Natural killer cell treated with Interleukin-12 subunit alpha and Interleukin-12 subunit beta and Interleukin-15 and Interleukin-18, amount 100 ng/mL, for 72 hours (primary cell): ENCODE data around the gene ZNF649. TPM values are rescaled to one million over a fixed set of nuclear protein-coding genes. Genes with fewer than 3 reads are reported as not detected.

Experiments used
- ATAC-seq, 2 donors: fragments of 150-1000 bp; cut with Tn5 transposase in 1 of 2; sonication (Bioruptor Pico), chemical (Tn5 transposase) in 1 of 2; 2 replicates each; pipeline ENCODE4 v1.10.0; 2021
- DNase-seq: peaks from one replicate; pipeline ENCODE4 v3.0.0; 2022; ENCODE audit warnings: low spot score
- H3K27ac Mint-ChIP-seq, 2 donors: 1 replicate in 1 of 2; 2 replicates in 1 of 2; pipeline ENCODE4 v1.8.0; 2022; ENCODE audit warnings: mixed read lengths in 2 of 2, mild to moderate bottlenecking in 1 of 2, moderate library complexity in 1 of 2
- H3K27me3 Mint-ChIP-seq, 2 donors: 1 replicate in 1 of 2; 2 replicates in 1 of 2; pipeline ENCODE4 v1.8.0; 2022; ENCODE audit warnings: mixed read lengths in 2 of 2
- H3K36me3 Mint-ChIP-seq: one replicate; pipeline ENCODE4 v1.8.0; 2022; ENCODE audit warnings: mixed read lengths
- H3K4me1 Mint-ChIP-seq, 2 donors: 1 replicate in 1 of 2; 2 replicates in 1 of 2; pipeline ENCODE4 v1.8.0; 2022; ENCODE audit warnings: low read depth in 2 of 2, mixed read lengths in 2 of 2, mild to moderate bottlenecking in 1 of 2
- H3K4me3 Mint-ChIP-seq: one replicate; pipeline ENCODE4 v1.8.0; 2022; ENCODE audit warnings: mixed read lengths
- H3K9me3 Mint-ChIP-seq: 2 replicates; pipeline ENCODE4 v1.8.0; 2022; ENCODE audit warnings: mixed read lengths
- total RNA-seq, 2 donors: library from RNA; stranded (reverse); gene quantifications; one replicate each; pipeline ENCODE4 v1.2.3, GENCODE V29; 2022

Gene ZNF649
- 10 to 100 TPM; 10.0 to 14.0 TPM for total RNA-seq

DNA sequence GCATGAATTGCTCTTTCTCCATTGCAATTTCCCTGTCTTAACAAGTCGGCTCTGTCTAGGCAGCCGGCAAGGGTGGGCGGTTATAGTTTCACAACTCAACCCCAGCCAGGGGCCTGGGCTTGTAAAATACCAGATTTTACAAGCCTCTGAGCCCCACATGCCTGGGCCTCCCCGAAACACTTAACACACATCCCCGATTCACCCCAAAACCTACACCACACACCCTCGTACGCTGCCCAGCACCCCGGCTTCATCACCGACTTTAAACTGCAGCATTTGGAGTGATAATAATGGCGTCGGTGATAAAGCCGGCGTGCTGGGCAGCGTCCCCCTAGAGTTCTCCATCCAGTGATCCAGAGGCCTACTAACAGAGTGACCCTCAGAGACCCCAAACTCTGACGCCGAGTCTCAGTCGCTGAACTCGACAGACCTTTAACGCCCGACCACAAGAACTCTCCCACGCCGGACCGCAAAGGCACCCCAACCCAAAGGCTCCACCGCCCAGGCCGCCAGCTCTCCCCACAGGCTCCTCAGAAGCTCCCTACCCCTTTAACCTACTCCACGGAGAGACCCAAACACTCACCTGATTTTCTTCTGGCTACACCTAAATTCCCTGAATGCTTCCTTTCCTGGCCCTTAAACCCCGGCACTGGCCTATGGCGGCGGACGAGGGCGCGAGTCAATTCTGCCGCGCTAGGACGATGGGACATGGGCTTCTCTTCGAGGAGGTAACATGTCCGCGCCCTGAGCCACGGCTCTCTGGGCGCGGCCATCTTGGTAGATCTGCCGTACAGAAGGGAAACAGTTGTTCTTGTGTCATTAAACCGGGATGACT, at the start of gene ZNF649:
Gene ZNF649 (minus strand): TSS at position 687 of the 835 bp plus-strand sequence. CDS start 4,910 bp downstream, outside the sequence.
- peak within 1 kb of the TSS; percentile 82 to 89 for H3K27ac Mint-ChIP-seq
- peak; percentile 98 to 99 for ATAC-seq
- peak; percentile 87 for DNase-seq
- H3K4me3 Mint-ChIP-seq, result peak within 1 kb of the TSS; percentile 92
- peaks cover 17% of the 10 kb centered on the region for H3K9me3 Mint-ChIP-seq
- H3K4me1 Mint-ChIP-seq, result peaks cover 26 to 29% of the 10 kb centered on the region in 2 donors
- peaks cover 9 to 14% of the 10 kb centered on the region in 2 donors for H3K27me3 Mint-ChIP-seq
- H3K36me3 Mint-ChIP-seq, result peaks cover 66% of the 10 kb centered on the region

GRCh38 chr19:51948975-51949374, 44.2 kb upstream of the ZNF649 start:
- no peak for DNase-seq
- no peaks in the 10 kb centered on the region for H3K27me3 Mint-ChIP-seq
- H3K4me1 Mint-ChIP-seq, result no peaks in the 10 kb centered on the region
- H3K27ac Mint-ChIP-seq, result no peak overlapping the region
- H3K36me3 Mint-ChIP-seq, result peaks cover 64% of the 10 kb centered on the region
- no peak overlapping the region for H3K4me3 Mint-ChIP-seq
- ATAC-seq, result no peak
- H3K9me3 Mint-ChIP-seq, result peaks cover 39% of the 10 kb centered on the region

- no peaks in the 10 kb centered on the region for H3K27me3 Mint-ChIP-seq
- no peak for ATAC-seq
- H3K9me3 Mint-ChIP-seq, result peaks cover 40% of the 10 kb centered on the region
- H3K27ac Mint-ChIP-seq, result no peak overlapping the region
- no peak for DNase-seq
- H3K36me3 Mint-ChIP-seq, result peaks cover 78% of the 10 kb centered on the region
- no peaks in the 10 kb centered on the region for H3K4me1 Mint-ChIP-seq
- no peak overlapping the region for H3K4me3 Mint-ChIP-seq
Measured at GRCh38 chr19:51946602-51947001, 41.8 kb upstream of the ZNF649 start.

GRCh38 chr19:51944798-51945552, 40.2 kb upstream of the ZNF649 start:
- ATAC-seq (no peak), DNase-seq (no peak)
- Mint-ChIP-seq H3K36me3 (peaks cover 84% of the 10 kb centered on the region), H3K27ac (no peak overlapping the region), H3K9me3 (peaks cover 42% of the 10 kb centered on the region), H3K27me3 (no peaks in the 10 kb centered on the region), H3K4me3 (no peak overlapping the region), H3K4me1 (no peaks in the 10 kb centered on the region)

DNA sequence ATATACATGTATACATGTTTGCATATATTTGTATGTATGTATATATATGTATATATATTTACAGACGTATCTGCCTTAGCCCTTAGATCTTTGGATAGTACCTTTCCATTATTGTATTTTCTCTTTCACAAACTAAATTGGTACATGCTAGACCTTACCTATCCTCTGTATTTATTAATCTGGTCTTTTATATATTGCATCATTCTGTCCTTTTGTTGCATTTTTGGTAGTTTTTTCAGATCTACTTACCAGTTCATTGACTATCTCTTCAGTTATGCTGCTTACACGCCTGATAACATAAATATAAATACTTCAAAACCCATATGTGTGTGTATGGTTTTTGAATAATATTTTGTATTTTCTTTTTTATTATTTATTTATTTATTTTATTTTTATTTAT, 34.1 kb upstream of the ZNF649 start:
- Mint-ChIP-seq H3K4me1 (no peaks in the 10 kb centered on the region), H3K4me3 (no peak overlapping the region), H3K27ac (no peak overlapping the region), H3K36me3 (peaks cover 81% of the 10 kb centered on the region), H3K9me3 (peaks cover 35% of the 10 kb centered on the region), H3K27me3 (no peaks in the 10 kb centered on the region)
- ATAC-seq (no peak), DNase-seq (no peak)

DNA sequence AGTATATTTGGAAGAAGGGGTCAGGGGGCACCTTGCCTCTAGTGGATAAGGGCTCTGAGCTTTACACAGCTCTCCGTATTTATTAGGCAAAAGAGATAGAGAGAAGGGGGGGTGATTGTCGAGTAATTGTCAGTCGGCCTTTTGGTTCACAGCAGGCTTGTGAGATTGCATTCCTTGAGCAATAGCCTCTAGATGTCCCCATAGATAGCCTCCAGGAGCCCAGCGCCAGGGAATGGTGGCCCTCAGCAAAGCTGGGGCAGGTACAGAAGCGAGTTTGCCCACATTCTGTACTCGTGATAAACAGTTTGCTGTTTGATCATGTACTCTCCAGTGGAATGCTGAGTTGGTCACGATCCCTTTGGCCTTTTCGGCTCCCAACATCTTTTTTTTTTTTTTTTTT, 27.1 kb upstream of the ZNF649 start:
- no peak overlapping the region for H3K4me3 Mint-ChIP-seq
- DNase-seq, result no peak
- ATAC-seq, result no peak
- H3K27ac Mint-ChIP-seq, result no peak overlapping the region
- H3K4me1 Mint-ChIP-seq, result peaks cover 18 to 25% of the 10 kb centered on the region in 2 donors
- H3K9me3 Mint-ChIP-seq, result peaks cover 16% of the 10 kb centered on the region
- peaks cover 66% of the 10 kb centered on the region for H3K36me3 Mint-ChIP-seq
- no peaks in the 10 kb centered on the region for H3K27me3 Mint-ChIP-seq

DNA sequence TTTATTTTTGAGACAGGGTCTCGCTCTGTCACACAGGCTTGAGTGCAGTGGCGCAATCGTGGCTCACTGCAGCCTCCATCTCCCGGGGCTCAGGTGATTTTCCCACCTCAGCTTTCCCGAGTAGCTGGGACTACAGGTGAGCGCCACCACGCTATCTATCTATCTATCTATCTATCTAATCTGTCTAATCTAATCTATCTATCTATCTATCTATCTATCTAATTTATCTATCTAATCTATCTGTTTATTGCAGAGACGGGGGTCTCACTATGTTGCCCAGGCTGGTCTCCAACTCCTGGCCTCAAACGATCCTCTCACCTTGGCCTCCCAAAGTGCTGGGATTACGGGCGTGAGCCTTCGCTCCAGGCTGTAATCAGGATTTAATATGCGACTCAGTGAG, 23.0 kb upstream of the ZNF649 start:
- Mint-ChIP-seq H3K27ac (peak overlapping the region; percentile 88 to 95), H3K36me3 (peaks cover 68% of the 10 kb centered on the region), H3K4me3 (peak overlapping the region; percentile 89), H3K27me3 (peaks cover 0 to 2% of the 10 kb centered on the region in 2 donors), H3K9me3 (peaks cover 22% of the 10 kb centered on the region), H3K4me1 (peaks cover 24 to 33% of the 10 kb centered on the region in 2 donors)
- DNase-seq (no peak), ATAC-seq (no peak)

DNA sequence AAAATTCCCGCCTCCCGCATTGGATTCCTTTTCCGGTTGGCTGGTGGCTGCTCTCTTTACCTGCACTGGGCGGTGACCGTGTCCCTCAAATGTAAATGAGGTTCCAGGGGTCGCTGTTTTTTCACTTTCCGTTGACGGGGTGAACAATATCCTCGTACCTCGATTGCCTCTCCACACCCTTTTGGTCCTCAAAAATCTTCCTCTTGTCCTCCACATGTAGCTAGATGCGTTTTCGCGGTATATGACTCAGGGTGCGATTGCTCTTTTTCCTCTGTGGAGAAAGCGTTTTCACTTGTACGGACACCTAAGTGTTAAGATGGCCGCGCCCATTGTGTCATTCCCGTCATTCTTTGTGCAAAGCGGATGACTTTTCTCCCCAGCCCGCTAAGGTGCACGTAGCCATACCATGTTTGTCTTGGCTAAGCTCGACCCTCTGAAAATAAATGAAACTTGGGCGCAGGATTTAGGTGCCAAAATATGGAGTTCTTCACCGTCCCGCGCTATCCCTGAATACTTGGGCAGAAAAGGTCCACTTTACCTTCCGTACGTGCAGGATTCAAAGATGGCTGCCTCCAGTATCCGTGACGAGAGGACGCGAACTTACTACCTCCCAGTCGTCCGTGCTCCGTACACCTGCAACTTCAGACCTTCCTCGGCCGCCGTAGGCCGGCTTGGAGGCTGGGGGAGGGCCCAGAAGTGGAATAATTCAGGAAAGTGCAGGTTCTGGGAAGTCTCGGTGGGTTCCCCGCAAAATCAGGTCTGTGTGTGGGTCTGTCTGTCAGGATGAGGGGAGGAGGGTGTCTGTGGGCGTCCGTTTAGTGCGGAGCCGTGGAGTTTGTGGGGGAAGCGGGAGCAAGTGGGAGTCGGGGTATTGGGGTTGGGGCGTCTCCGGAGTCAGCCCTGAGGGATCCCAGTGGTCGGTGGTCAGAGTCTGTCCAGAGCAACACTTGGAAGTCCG, 22.2 kb upstream of the ZNF649 start, which contains the start of gene ZNF613:
Gene ZNF613 (plus strand): TSS at position 689 of the 958 bp plus-strand sequence. CDS start 8,749 bp downstream, outside the sequence.
- peak within 1 kb of the TSS; percentile 89 for H3K4me3 Mint-ChIP-seq
- peaks cover 68% of the 10 kb centered on the region for H3K36me3 Mint-ChIP-seq
- H3K9me3 Mint-ChIP-seq, result peaks cover 23% of the 10 kb centered on the region
- H3K4me1 Mint-ChIP-seq, result peaks cover 24 to 33% of the 10 kb centered on the region in 2 donors
- DNase-seq, result peak; percentile 88
- H3K27me3 Mint-ChIP-seq, result peaks cover 0 to 2% of the 10 kb centered on the region in 2 donors
- ATAC-seq, result peak; percentile 94
- peak within 1 kb of the TSS; percentile 88 to 95 for H3K27ac Mint-ChIP-seq

GRCh38 chr19:51926426-51926783, 21.6 kb upstream of the ZNF649 start:
- DNase-seq, result no peak
- peaks cover 68% of the 10 kb centered on the region for H3K36me3 Mint-ChIP-seq
- peak overlapping the region; percentile 89 for H3K4me3 Mint-ChIP-seq
- peak overlapping the region; percentile 88 to 95 for H3K27ac Mint-ChIP-seq
- peaks cover 21 to 33% of the 10 kb centered on the region in 2 donors for H3K4me1 Mint-ChIP-seq
- peaks cover 0 to 2% of the 10 kb centered on the region in 2 donors for H3K27me3 Mint-ChIP-seq
- peaks cover 27% of the 10 kb centered on the region for H3K9me3 Mint-ChIP-seq
- ATAC-seq, result no peak

GRCh38 chr19:51921949-51922348, 17.1 kb upstream of the ZNF649 start:
- Mint-ChIP-seq H3K27ac (no peak overlapping the region), H3K9me3 (peaks cover 41% of the 10 kb centered on the region), H3K27me3 (peaks cover 0 to 2% of the 10 kb centered on the region in 2 donors), H3K36me3 (peaks cover 63% of the 10 kb centered on the region), H3K4me3 (no peak overlapping the region), H3K4me1 (peaks cover 7 to 8% of the 10 kb centered on the region in 2 donors)
- ATAC-seq, result no peak
- DNase-seq, result no peak

DNA sequence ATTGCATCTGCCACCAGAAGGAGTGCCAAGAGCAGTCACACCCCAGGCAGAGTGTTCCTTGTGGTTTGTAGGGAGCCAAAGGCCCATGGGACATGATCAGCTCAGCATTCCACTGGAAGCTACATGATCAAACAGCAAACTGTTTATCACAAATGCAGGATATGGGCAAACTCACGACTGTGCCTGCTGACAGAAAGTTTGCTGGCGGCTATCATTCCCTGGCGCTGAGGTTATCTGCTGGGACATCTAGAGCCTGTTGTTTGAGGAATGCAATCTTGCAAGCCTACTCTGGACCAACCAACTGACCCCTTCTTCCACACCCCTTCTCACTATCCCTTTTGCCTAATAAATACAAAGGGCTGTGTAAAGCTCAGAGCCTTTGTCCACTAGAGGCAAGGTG, 14.8 kb upstream of the ZNF649 start:
- no peaks in the 10 kb centered on the region for H3K4me1 Mint-ChIP-seq
- no peak for DNase-seq
- ATAC-seq, result no peak
- H3K27me3 Mint-ChIP-seq, result peaks cover 6 to 8% of the 10 kb centered on the region in 2 donors
- peaks cover 49% of the 10 kb centered on the region for H3K9me3 Mint-ChIP-seq
- H3K36me3 Mint-ChIP-seq, result peaks cover 69% of the 10 kb centered on the region
- H3K27ac Mint-ChIP-seq, result no peak overlapping the region
- H3K4me3 Mint-ChIP-seq, result no peak overlapping the region

DNA sequence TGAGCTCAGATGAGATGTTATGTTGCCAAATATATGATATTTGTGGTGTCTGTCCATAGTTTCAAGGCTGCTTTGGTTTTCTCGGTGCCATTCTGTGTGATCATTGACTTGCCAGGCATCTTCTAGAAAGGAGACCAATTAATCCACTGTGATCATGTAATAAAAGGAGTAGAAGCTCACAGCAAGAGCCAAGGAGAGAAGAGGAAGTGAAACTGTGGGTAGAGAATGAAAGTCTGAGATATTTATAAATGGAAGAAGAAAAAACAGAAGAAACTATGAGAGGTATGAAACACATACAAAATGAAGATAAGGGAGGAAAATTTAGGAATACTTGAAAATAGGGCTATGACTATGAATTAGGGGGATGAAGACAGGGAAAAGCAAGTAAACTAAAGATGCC, 11.3 kb upstream of the ZNF649 start:
- Mint-ChIP-seq H3K9me3 (peaks cover 40% of the 10 kb centered on the region), H3K36me3 (peaks cover 69% of the 10 kb centered on the region), H3K27ac (no peak overlapping the region), H3K27me3 (peaks cover 8% of the 10 kb centered on the region in 2 donors), H3K4me1 (no peaks in the 10 kb centered on the region), H3K4me3 (no peak overlapping the region)
- DNase-seq (no peak), ATAC-seq (no peak)

- peaks cover 8% of the 10 kb centered on the region in 2 donors for H3K27me3 Mint-ChIP-seq
- H3K27ac Mint-ChIP-seq, result no peak overlapping the region
- H3K4me1 Mint-ChIP-seq, result no peaks in the 10 kb centered on the region
- H3K4me3 Mint-ChIP-seq, result no peak overlapping the region
- H3K36me3 Mint-ChIP-seq, result peaks cover 62% of the 10 kb centered on the region
- H3K9me3 Mint-ChIP-seq, result peaks cover 32% of the 10 kb centered on the region
- no peak for ATAC-seq
- no peak for DNase-seq
Measured at GRCh38 chr19:51915324-51915867, 10.6 kb upstream of the ZNF649 start.
